GM19099 (cell line): ENCODE results near the gene SYNGR1.

ENCODE experiments used
- POLR2A ChIP-seq: IDR thresholded peaks from 3 replicates; pipeline ENCODE4 v1.6.1; 2011; ENCODE audit warnings: low read depth; ENCODE audit not compliant: insufficient read length; ENCODE audit errors: extremely low read depth

Gene SYNGR1

DNA sequence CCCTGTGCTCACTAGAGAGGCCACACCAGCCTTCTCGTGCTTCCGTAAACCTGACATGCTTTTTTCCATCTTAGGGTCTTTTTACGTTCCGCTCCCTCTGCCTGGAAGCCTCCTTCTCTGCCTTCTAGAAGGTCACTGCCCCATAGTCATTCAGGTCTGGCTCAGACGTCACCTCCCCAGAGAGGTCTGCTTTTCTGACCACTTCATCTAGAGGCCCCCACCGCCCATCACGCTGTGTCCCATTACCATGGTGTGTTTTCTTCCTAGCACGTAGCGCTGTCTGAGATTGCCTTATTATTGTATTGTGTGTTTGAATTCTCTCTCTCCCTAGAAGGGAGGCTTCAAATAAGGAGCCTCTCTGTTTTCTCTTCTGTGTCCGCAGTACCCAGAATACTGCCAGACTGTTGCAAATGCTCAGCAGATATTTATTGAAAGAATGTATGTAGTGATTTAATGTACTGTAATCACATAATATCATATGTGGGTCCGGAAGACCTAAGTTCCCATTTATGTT is 59.8 kb downstream of the SYNGR1 start:
- TF ChIP-seq POLR2A, result no peak

DNA sequence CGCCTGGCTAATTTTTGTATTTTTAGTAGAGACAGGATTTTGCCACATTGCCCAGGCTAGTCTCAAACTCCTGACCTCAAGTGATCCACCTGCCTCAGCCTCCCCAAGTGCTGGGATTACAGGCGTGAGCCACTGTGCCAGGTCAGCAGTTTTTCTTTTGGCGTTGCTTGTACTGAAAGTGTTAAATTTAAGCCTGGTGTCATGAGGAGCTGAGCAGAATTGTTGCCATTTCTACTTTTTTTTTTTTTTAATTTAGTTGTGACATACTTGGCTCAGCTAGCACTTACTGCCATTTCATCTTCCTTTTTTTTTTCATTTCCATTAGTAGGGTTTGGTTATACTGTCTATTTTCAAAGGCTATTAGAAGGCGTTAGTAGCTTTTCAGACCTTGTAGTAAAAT is 60.5 kb downstream of the SYNGR1 start:
- TF ChIP-seq POLR2A, result no peak

DNA sequence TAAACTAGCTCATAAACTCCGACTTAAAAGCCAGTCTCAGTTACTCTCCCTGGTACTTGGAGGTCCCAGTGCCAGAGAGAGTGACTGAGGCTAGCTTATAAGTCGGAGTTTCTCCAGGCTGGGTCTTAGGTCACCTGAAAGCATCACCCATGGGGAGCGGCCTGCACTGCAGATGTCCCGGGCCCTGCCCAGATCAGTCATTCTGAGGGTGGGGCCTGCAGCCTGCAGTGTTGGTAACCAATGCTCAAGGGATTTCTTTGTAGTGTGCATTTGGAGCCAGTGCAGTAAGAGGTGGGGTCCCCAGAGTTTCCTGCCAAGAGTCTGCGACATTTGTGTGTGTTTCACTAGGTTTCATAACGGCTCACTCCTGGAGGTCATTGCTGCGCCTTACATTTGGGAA is 64.6 kb downstream of the SYNGR1 start:
- no peak for TF ChIP-seq POLR2A

DNA sequence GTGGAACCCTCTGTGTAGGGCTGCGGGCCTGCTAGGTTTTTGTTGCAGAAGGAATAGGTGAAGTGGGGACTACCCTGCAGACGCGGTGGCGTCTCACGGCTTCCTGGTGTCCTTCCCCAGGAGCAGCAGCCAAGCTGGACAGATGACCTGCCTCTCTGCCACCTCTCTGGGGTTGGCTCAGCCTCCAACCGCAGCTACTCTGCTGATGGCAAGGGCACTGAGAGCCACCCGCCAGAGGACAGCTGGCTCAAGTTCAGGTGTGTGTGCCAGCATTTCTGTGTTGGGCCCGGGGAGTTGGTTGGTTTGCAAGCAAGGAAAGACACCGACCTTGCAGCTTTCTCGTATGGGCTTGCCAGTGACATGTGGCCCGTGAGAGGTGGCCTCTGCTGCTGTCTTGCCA is 65.1 kb downstream of the SYNGR1 start:
- no peak for TF ChIP-seq POLR2A

DNA sequence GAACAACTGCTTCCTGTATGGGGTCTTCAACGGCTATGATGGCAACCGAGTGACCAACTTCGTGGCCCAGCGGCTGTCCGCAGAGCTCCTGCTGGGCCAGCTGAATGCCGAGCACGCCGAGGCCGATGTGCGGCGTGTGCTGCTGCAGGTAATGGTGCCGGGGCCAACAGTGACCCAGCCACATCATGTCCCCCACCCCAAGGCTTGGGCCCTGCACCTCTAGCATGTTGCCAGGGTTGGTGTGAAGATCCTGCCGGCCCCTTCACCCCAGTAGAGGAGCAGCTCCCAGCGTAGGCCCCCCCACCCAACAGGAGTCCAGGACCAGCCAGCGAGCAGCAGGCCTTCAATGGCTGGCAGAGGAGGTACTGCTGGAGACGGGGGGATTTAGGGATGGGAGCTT is 65.7 kb downstream of the SYNGR1 start:
- TF ChIP-seq POLR2A, result no peak

DNA sequence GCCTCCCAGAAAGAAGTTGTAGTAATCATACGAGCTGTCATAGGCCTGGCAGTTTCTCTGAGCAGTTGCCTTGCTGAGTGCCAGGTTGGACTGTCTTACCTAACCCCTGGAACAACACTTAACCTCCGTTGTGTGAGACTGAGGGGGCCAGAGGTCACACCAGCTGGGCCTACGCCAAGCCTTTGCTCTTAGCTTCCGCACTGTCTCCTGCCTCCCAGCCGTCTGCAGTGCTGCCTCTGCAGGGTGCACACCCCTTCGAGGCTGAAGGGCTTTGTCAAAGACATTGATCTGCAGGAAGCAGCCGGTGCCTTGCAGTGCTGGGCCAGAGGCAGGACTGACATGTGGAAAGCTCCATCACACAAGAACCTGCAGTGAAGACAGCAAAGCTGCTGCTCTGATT is 66.5 kb downstream of the SYNGR1 start:
- no peak for TF ChIP-seq POLR2A

DNA sequence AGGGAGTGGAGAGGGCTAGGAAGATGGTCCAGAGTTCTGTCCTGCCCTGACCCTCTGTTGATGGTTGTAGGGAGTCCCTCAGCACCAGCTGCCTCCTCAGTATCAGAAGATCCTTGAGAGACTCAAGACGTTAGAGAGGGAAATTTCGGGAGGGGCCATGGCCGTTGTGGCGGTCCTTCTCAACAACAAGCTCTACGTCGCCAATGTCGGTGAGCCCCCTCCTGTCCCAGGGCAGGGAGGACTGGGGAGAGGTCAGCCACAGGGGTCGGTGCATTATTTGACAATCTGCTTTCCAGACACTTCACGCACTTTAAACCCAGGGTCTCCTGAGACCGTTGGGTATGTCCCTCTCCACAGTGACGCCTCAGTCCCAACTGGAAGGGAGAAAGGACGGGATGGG is 67.8 kb downstream of the SYNGR1 start:
- no peak for TF ChIP-seq POLR2A

DNA sequence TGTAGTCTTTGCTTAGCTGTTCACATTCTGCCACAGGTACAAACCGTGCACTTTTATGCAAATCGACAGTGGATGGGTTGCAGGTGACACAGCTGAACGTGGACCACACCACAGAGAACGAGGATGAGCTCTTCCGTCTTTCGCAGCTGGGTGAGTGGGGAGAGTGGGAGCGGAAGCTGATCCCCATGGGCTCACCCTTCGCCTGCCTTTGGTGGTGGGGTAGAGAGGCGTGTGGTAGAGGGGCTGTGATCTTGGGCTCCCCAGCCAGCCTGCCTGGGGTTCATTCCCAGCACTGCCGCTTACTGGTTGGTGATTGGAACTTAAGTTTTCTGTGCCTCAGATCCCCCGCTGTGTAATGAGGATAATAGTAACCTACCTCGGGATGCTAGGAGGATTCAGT is 68.9 kb downstream of the SYNGR1 start:
- TF ChIP-seq POLR2A, result no peak

DNA sequence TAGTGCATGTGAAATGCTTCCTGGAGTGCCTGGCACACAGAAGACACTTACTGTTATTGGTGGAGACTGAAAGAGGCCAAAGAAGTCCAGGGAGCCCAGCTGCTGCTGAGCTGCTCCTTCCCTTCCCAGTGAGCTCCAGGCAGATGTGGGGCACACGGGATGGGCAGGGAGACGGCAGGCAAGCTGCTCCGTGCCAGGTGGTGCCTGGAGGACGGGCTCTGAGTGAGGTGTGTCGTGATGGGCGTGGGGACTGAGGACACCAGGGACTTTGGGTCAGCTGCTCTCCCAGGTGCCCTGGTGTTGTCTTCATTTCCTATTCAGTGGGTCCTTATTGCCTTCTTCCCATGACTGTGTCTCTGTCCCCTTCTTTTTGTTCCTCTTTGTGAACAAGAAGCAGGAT is 69.3 kb downstream of the SYNGR1 start:
- no peak for TF ChIP-seq POLR2A

DNA sequence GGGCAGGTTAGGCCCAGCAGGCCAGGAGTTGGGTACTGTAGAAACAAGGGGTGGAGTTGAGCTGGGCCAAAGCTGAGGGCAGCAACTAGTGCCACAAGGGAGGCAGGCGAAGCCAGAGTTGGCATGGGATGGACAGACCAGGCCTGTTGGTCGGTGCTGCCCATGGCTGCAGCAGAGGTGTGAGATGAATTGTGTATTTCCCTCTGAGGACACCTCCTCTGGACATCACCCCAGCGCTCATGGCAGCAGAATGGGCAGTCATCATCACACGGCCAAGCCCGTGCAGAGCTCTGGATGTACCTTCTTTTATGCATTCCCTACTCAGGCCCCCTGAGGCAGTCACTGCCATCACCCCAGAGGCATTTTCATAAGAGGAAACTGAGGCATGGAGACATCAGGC is 70.1 kb downstream of the SYNGR1 start:
- TF ChIP-seq POLR2A, result no peak

DNA sequence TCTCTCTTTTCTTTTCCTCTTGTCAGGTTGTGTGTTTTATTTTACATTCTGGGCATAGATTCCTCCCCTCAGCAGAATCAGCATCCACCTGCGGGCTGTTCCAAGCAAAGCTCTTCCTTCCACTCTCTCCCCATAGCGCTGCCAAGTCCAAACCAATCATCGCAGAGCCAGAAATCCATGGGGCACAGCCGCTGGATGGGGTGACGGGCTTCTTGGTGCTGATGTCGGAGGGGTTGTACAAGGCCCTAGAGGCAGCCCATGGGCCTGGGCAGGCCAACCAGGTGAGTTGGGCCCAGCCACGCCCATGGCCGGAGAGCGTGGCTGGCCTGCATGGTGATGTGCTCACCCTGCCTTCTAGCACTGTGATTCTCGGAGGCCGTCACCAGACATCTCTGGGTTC is 71.9 kb downstream of the SYNGR1 start:
- TF ChIP-seq POLR2A, result no peak

DNA sequence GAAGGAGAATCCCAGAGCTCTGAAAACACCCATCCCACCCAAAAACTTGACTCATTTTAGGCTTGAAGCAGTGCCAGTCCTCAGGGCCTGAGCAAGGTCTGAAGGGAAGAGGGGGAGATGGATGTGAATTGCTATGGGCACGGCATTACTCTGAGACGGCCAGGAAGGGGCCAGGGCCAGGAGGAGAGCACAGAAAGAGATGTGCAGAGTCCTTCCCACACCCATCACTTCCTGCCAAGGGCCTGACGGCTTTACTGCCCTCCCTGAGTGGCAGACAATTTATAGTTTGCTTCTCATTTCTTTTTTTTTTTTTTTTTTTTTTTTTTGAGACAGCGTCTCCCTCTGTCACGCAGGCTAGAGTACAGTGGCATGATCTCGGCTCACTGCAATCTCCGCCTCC is 72.3 kb downstream of the SYNGR1 start:
- TF ChIP-seq POLR2A, result no peak

DNA sequence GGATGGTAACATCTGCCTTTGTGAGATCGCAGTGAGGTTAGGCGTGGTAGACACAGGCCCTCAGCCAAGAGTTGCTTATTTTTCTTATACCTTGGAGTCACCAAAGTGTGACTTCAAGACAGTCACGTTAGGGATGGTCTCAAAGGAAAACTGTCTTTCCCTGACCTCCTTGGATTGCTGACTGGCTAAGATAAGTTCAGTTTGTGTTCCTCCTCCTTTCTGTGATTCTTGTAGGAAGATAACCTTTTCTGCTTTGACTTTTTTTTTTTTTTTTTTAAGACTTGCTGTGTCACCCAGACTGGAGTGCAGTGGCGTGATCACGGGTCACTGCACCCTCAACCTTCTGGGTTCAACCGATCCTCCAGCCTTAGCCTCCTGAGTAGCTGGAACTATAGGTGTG is 72.9 kb downstream of the SYNGR1 start:
- TF ChIP-seq POLR2A, result no peak

DNA sequence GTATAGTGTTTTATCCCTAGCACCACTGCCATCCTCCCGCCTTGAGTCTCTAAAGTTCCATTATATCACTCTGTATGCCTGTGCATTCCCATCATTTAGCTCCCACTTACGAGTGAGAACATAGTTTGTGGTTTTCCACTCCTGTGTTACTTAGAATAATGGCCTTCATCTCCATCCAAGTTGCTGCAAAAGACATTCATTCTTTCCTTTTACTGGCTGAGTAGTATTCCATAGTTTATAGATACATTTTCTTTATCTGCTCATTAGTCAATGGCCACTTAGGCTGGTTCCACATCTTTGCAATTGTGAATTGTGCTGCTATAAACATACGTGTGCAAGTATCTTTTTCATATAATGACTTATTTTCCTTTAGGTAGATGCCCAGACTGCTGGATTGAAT is 74.2 kb downstream of the SYNGR1 start:
- no peak for TF ChIP-seq POLR2A

DNA sequence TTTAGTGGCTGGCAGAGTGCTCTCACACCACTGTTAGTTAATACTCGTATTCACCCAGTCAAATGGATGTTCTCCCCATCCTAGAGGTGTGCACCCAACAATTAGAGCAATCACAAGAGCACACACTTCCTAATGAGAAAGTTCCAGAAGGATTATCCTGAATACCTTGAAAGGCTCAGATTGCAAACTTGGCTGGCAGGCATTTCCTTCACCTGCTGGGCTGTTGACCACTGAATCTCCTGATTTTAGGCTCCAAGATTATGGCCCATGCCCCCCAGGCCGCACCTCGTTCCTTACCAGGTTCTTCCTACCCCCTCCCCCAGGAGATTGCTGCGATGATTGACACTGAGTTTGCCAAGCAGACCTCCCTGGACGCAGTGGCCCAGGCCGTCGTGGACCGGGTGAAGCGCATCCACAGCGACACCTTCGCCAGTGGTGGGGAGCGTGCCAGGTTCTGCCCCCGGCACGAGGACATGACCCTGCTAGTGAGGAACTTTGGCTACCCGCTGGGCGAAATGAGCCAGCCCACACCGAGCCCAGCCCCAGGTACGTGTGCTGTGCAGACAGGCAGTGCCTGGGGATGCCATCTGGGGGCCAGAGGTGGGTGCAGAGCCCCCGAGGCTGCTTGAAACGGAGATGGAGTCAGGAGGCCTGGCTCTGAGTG is 76.7 kb downstream of the SYNGR1 start:
- TF ChIP-seq POLR2A, result no peak

DNA sequence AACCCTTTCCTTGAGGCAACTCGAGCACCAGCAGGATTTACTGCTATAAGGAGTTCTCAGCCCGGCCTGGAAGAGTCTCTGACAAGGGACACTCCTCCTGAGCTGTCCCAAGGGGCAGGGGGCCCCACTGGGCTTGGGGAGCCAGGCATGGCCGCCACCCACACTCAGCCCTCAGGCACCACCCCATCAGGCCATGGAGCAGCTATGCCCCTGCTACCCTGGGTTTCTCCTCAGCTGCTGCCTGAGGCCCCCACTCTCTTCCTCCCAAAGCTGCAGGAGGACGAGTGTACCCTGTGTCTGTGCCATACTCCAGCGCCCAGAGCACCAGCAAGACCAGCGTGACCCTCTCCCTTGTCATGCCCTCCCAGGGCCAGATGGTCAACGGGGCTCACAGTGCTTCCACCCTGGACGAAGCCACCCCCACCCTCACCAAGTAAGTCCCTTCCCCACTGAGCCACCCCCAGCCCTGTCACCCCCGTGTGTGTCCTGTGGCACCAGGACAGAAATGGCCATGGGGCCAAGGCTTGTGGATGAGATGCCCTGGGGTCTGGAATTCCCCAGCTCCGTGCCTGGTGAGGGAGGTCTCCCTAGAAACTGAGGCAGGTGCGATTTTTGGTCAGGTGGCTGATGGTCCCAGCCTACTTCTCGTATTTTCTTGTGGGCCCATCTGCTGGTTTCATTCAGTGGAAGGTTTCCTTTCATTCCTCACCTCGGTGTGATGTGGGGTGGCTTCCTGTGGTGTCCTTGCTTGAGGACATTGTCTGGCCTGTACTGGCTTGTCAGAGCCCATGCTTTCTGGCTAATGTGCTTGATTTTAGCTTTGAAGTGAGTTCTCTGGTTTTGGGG is 78.2 kb downstream of the SYNGR1 start:
- TF ChIP-seq POLR2A, result no peak
